KG1 (cell line): Measurements from ENCODE around the gene OAS1.
"Not testable (repeated sequence)": the region's sequence is repeated elsewhere in the genome, so short reads cannot be mapped to it uniquely, and the experiment has no call there.

Source experiments
- DNase-seq: peaks from one replicate; lab custom pipeline; 2025; lab: John Stamatoyannopoulos, UW

The OAS1 gene

GRCh38 chr12:112937741-112938719 is 31.3 kb downstream of the OAS1 start, which contains the start of gene OAS3:
OAS3 (plus strand) TSS chr12:112938474; CDS start chr12:112938531, 57 bp downstream.
- peak; percentile 41 for DNase-seq

GRCh38 chr12:112938751-112939150 is 32.0 kb downstream of the OAS1 start:
- DNase-seq = no peak

- DNase-seq = no peak
Measured at GRCh38 chr12:112939761-112940381, 33.1 kb downstream of the OAS1 start.

GRCh38 chr12:112941528-112942335 is 35.0 kb downstream of the OAS1 start:
- no peak for DNase-seq

- DNase-seq = no peak
Measured at GRCh38 chr12:112942572-112942971, 35.8 kb downstream of the OAS1 start.

GRCh38 chr12:112944024-112944690 is 37.4 kb downstream of the OAS1 start:
- DNase-seq = no peak

- DNase-seq = no peak
Measured at GRCh38 chr12:112945515-112945914, 38.8 kb downstream of the OAS1 start.

GRCh38 chr12:112946236-112947000 is 39.7 kb downstream of the OAS1 start:
- DNase-seq = no peak

GRCh38 chr12:112947314-112947713 is 40.6 kb downstream of the OAS1 start:
- DNase-seq = no peak

- DNase-seq = no peak
Measured at GRCh38 chr12:112947761-112948160, 41.0 kb downstream of the OAS1 start.

GRCh38 chr12:112948806-112949205 is 42.0 kb downstream of the OAS1 start:
- DNase-seq = no peak

- no peak for DNase-seq
Measured at GRCh38 chr12:112950701-112951100, 43.9 kb downstream of the OAS1 start.

- not testable (repeated sequence) for DNase-seq
Measured at GRCh38 chr12:112957125-112957524, 50.4 kb downstream of the OAS1 start.

- DNase-seq = no peak
Measured at GRCh38 chr12:112961074-112961473, 54.3 kb downstream of the OAS1 start.

- DNase-seq = no peak
Measured at GRCh38 chr12:112961536-112961935, 54.8 kb downstream of the OAS1 start.

- no peak for DNase-seq
Measured at GRCh38 chr12:112962561-112962960, 55.8 kb downstream of the OAS1 start.

GRCh38 chr12:112963227-112963861 is 56.6 kb downstream of the OAS1 start:
- no peak for DNase-seq

GRCh38 chr12:112964067-112964670 is 57.4 kb downstream of the OAS1 start:
- DNase-seq = no peak

GRCh38 chr12:112964915-112965314 is 58.2 kb downstream of the OAS1 start:
- DNase-seq = no peak

- DNase-seq = no peak
Measured at GRCh38 chr12:112965643-112966042, 58.9 kb downstream of the OAS1 start.
